HL-60 (cell line): Measurements from ENCODE around the gene MUC6.

Experiments
- CTCF ChIP-seq: IDR thresholded peaks from one replicate; pipeline ENCODE4 v1.5.1; 2011; ENCODE audit warnings: low read length, control low read depth, inconsistent platforms; ENCODE audit not compliant: insufficient read depth
- POLR2AphosphoS5 ChIP-seq: IDR thresholded peaks from 2 replicates; pipeline ENCODE4 v1.6.1; 2012; ENCODE audit warnings: low read depth

GRCh38 chr11:981764-982163 lies 54.8 kb downstream of the MUC6 start:
- no peak for TF ChIP-seq CTCF
- TF ChIP-seq POLR2AphosphoS5, result no peak
